Psoas muscle (tissue), 8 donors: Measurements from ENCODE around the gene ING3. TPM values are rescaled to one million over a fixed set of nuclear protein-coding genes. Genes with fewer than 3 reads are reported as not detected.

Experiments used
- ATAC-seq, 4 donors: fragments of 200-7000 bp; cut with Tn5 transposase; one replicate each; pipeline ENCODE4 v1.9.1; 2020; ENCODE audit warnings: moderate library complexity in 3 of 4, mild to moderate bottlenecking in 2 of 4
- DNase-seq, 2 donors: peaks; one replicate each; pipeline ENCODE4 v3.0.0-alpha.2; 2020
- H3K27ac ChIP-seq: fragments of 200-600 bp; one replicate; pipeline ENCODE4 v1.8.0; 2022
- H3K27me3 ChIP-seq, 3 donors: fragments of 200-600 bp in 1 of 3; one replicate each; pipeline versions ENCODE4 v1.6.1 to v1.8.0; 2013 to 2022; ENCODE audit warnings: low read length in 2 of 3, mild to moderate bottlenecking in 2 of 3, moderate library complexity in 1 of 3; ENCODE audit not compliant: insufficient read depth in 3 of 3
- H3K36me3 ChIP-seq, 2 donors: fragments of 200-600 bp in 1 of 2; one replicate each; pipeline versions ENCODE4 v1.6.1 to v1.8.0; 2013 to 2022; ENCODE audit warnings: low read depth in 1 of 2, mild to moderate bottlenecking in 1 of 2, moderate library complexity in 1 of 2; ENCODE audit not compliant: insufficient read depth in 1 of 2
- H3K4me1 ChIP-seq: fragments of 200-600 bp; one replicate; pipeline ENCODE4 v1.8.0; 2022
- H3K4me3 ChIP-seq: fragments of 200-600 bp; one replicate; pipeline ENCODE4 v1.8.0; 2022; ENCODE audit warnings: mild to moderate bottlenecking
- H3K9me3 ChIP-seq: fragments of 200-600 bp; one replicate; pipeline ENCODE4 v1.8.0; 2022
- WGBS, 3 donors: extraction: QIAGEN DNeasy Blood & Tissue Kit; methylation state at CpG; one replicate each; pipeline versions ENCODE4 v1.1.6 to v1.1.7; 2013; 5-methylcytosine and 5-hydroxymethylcytosine counted together
- intact Hi-C, 2 donors: fragments of 100-400 bp; cut with DNase I; formaldehyde crosslinking; loops; one replicate each; pipeline versions ENCODE4 v1.11.0 to v1.14.2; 2022
- polyA plus RNA-seq, 3 donors: library from polyadenylated mRNA; stranded (reverse); fragments of 200-250 nt; gene quantifications; one replicate each; pipeline ENCODE4 v1.2.3, GENCODE V29; 2013
- total RNA-seq, 4 donors: library from RNA; stranded (reverse); fragmentation: NEBNext Ultra II Directional in 2 of 4; extraction: Animal tissue kit (Norgen Biotek cat#: 25700) in 2 of 4; gene quantifications; one replicate each; pipeline versions ENCODE4 v1.2.1 to v1.2.4, GENCODE V29; 2021 to 2023
- TF ChIP-seq, protein P1 (sequence below): fragments of 200-600 bp; IDR thresholded peaks from one replicate; pipeline ENCODE4 v1.8.0; 2022; ENCODE audit warnings: antibody characterized with exemption
- donor health status: healthy with polysubstance abuse.
- donor health status: DM: no; HTN: no; CAD: no; lungs with moderate emphysema.
- donor health status: Bipolar disorder and iron deficiency.
- donor health status: healthy.
- donor health status: DM: yes; HTN: yes; CAD: no.
- donor health status: DM: no; HTN: no; CAD: no.
- donor health status: DM: no; HTN: no; CAD: no.
- donor health status: DM: yes; HTN: yes; CAD: no.

Gene ING3
- total and polyA plus RNA-seq, 7 donors, result 5.5 to 10.1 (median 8.3) TPM

DNA sequence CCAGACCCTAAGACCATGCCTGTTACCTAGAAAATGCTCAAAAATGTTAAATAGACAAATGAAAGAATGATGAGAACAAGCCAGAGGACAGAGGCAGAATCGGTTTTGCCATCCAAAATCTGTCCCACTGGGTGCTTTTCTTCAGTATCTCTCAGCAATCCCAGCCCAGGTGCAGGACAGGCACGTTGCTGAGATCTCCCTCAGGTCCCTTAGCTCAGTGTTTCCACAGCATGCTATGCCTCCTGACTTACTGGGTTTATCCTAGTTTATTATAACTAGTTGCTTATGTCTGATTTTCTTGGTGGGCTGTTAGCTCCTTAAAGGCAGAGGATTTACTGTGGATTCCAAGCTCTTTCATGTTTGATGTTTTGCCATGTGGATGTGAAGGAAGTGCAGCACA is 58.2 kb downstream of the ING3 start:
- H3K36me3 ChIP-seq, result no peaks in the 10 kb centered on the region
- H3K27ac ChIP-seq, result peak overlapping the region; percentile 37
- 49 to 72% (median 51%) methylated on average over 2 of the region's 2 CpGs for WGBS, 3 donors
- TF ChIP-seq, protein P1, sequence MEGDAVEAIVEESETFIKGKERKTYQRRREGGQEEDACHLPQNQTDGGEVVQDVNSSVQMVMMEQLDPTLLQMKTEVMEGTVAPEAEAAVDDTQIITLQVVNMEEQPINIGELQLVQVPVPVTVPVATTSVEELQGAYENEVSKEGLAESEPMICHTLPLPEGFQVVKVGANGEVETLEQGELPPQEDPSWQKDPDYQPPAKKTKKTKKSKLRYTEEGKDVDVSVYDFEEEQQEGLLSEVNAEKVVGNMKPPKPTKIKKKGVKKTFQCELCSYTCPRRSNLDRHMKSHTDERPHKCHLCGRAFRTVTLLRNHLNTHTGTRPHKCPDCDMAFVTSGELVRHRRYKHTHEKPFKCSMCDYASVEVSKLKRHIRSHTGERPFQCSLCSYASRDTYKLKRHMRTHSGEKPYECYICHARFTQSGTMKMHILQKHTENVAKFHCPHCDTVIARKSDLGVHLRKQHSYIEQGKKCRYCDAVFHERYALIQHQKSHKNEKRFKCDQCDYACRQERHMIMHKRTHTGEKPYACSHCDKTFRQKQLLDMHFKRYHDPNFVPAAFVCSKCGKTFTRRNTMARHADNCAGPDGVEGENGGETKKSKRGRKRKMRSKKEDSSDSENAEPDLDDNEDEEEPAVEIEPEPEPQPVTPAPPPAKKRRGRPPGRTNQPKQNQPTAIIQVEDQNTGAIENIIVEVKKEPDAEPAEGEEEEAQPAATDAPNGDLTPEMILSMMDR, result no peak
- no peaks in the 10 kb centered on the region for H3K9me3 ChIP-seq
- DNase-seq (no peak), ATAC-seq (no peak)
- no peak overlapping the region for H3K4me3 ChIP-seq
- peaks cover 58% of the 10 kb centered on the region for H3K4me1 ChIP-seq
- H3K27me3 ChIP-seq, result no peaks in the 10 kb centered on the region
- intact Hi-C loops, result no loop called here

DNA sequence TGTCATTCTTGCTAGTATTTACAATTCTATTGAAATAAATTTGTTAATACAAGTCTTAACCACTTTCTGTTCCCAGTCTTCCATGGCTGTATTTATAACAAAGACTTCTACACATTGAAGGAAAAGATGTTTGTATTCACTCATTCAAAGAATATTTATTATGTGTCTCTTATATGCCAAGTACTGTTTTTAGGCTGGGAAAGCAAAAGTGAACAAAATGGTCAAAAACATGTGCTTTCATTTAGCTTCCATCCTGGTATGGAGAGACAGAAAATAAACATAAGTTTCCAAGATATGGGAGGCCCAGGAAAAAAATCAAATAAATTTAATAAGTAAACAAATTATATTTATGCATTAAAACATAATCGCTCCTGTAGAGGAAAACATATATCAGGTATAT is 60.8 kb downstream of the ING3 start:
- Histone ChIP-seq H3K27ac (peak overlapping the region; percentile 90), H3K9me3 (no peaks in the 10 kb centered on the region), H3K4me1 (peaks cover 52% of the 10 kb centered on the region), H3K36me3 (peaks cover 0 to 7% of the 10 kb centered on the region in 2 donors), H3K4me3 (no peak overlapping the region), H3K27me3 (no peaks in the 10 kb centered on the region)
- intact Hi-C loops, result loop anchor here in 1 of 2 donors (5.0 kb wide), 1 partner anchor 46 kb away; no protein-coding TSS in a partner anchor
- WGBS, 3 donors, result 91 to 97% (median 95%) methylated on average over 1 of the region's 1 CpG
- no peak for ATAC-seq
- TF ChIP-seq, protein P1, result no peak
- DNase-seq, result no peak

DNA sequence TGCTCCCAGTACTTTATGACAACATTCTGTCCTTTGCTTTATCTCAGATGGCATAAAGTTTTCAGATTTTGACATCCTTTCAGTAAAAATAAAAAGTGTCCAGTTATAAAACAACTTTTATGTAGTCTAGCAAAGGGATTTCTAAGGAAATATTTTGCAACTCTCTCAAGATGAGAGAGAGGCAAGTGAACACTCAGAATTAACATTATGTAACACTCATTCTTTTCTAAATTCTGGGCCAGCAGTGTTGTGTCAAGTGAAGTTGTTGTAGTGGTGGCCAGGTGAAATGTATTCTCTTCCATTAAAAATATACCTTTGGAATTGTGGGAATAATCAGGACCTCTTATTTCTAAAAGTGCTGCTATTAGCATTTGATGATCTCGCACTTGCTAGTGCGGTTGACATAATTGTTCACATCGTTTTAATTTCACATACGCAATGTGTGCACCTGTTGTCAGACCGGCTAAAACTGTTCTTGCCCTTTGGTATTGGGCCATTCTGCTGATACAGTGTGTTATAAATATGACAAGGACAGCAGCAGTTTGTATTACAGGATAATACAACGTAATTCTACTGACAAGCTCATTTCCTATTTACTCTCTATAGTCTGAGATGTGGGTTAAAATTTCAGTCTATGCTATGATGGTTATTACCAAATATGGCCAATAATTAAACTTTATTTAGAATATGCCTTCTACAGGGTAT is 61.7 kb downstream of the ING3 start:
- Histone ChIP-seq H3K27ac (peak overlapping the region; percentile 90), H3K36me3 (peaks cover 0 to 8% of the 10 kb centered on the region in 2 donors), H3K4me1 (peaks cover 55% of the 10 kb centered on the region), H3K27me3 (no peaks in the 10 kb centered on the region), H3K9me3 (no peaks in the 10 kb centered on the region), H3K4me3 (peak overlapping the region; percentile 35)
- intact Hi-C loops, result loop anchor here in 1 of 2 donors (5.0 kb wide), 1 partner anchor 45 kb away; no protein-coding TSS in a partner anchor
- DNase-seq, result no peak
- ATAC-seq, result peak; percentile 93 to 95 (median 95)
- WGBS, 3 donors, result 24 to 42% (median 27%) methylated on average over 6 of the region's 6 CpGs
- TF ChIP-seq, protein P1, result no peak

DNA sequence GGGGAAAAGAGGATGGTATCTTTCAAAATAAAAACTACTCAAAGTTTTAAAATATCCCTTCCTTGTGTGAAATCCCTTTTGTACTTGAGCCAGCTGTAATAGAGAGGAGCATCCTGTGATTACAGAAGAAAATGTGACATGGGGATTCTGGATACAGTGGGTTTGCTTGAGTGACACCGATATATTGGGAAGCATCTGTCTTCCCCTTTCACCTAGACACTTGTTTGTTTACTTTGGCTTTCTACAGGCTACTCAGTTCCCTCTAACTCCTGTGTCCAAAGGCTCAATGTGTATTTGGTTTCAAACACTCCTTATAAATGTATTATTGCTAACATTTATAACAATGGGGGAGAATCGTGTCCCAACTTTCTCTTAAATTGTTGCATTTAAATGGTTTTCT is 62.3 kb downstream of the ING3 start:
- H3K9me3 ChIP-seq, result no peaks in the 10 kb centered on the region
- 14 to 29% (median 19%) methylated on average over 2 of the region's 2 CpGs for WGBS, 3 donors

More for the DNA sequence above, 62.3 kb downstream of the ING3 start:
- Histone ChIP-seq H3K36me3 (peaks cover 0 to 8% of the 10 kb centered on the region in 2 donors), H3K27me3 (no peaks in the 10 kb centered on the region), H3K4me1 (peaks cover 60% of the 10 kb centered on the region), H3K27ac (peak overlapping the region; percentile 90), H3K4me3 (peak overlapping the region; percentile 35)
- no peak for DNase-seq
- peak; percentile 90 to 91 (median 91) for ATAC-seq
- intact Hi-C loops, result loop anchor here in 1 of 2 donors (5.0 kb wide), 1 partner anchor 44 kb away; no protein-coding TSS in a partner anchor
- TF ChIP-seq, protein P1, result no peak
